Activated CD4-positive, CD25-positive, alpha-beta regulatory T cell treated with anti-CD3 and anti-CD28 coated beads, Interleukin-2, amount 50 U/mL, for 16 hours (primary cell): ENCODE measurements around the gene FOXK2.
"Not testable (repeated sequence)": the region's sequence is repeated elsewhere in the genome, so short reads cannot be mapped to it uniquely, and the experiment has no call there.

Experiments
- DNase-seq: peaks from one replicate; pipeline ENCODE4 v3.0.0-alpha.2; 2020; ENCODE audit warnings: low read depth, low spot score

FOXK2 gene

DNA sequence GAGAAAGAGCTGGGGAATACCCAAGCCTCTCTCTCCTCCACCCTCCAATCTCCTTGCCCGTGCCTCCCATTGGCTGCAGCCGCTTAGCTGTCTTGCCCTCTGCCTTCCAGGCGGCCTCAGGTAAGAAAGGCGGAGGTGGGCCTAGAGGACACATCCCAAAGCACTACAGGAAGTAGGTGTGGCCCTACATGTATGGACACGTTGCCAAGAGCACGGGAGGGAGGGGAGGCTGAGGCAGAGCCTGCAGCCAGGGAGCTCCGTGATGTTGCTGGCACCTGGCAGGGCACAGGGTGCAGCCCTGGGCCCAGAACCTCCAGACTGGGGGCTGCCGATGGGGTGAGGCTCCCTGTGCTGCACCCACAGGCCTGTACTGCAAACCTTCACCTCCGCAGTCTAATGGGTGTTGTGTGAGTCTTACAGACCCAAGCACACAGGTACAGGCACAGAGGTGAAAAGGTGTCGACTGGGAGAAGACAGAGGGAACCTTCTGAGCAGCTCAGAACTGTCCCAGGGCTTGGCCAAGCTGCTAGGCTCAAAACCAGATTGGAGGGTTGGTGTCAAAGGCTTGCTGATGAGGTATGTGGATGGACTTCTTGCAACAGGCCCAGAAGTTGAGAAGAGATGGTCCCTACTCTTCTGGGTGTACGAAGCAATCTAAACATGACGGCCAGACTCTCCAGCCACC lies 23.5 kb upstream of the FOXK2 start:
- DNase-seq: no peak

DNA sequence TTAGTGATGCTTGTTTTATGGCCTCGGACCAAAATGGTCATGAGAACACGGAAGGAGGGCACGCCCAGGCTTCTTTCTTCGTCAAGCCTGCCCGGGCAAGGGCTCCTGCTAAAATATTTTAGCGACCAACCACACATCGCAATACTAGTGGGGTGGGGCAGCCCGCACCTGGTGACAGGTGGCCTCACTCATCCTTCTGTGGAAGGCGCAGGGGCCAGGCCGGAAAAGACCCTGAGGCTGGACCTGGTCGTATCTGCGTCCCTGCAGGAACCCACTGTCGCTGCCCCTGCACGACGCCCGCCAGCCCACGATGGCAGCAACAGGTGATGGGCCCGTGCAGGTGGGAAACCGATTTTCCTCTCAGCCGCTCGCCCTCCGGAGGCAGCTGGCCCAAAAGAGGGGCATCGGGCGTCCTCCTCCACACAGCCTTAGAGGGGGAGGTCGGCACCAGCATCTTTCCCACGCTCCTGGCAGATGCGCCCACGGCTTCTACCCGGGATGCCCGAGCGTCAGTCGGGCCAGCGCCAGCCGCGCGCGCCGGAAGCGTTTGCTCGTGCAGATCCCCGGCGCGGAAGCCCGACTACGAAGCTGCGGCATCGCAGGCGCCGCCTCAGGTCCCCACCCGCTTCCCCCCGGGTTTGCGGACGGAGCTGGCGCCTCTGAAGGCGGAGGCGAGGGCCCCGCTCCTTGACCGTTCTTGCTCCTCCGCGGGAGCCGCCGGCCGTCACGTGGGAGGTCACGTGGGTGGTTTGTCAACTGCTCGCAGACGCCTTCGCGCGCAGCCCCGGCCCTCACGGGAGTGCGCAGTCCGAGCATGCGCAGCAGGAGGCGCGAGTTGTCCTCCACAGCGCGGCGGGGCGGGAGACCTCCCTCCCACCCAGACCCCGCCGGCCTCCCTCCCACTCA lies 22.8 kb upstream of the FOXK2 start:
- DNase-seq: peak; percentile 80

DNA sequence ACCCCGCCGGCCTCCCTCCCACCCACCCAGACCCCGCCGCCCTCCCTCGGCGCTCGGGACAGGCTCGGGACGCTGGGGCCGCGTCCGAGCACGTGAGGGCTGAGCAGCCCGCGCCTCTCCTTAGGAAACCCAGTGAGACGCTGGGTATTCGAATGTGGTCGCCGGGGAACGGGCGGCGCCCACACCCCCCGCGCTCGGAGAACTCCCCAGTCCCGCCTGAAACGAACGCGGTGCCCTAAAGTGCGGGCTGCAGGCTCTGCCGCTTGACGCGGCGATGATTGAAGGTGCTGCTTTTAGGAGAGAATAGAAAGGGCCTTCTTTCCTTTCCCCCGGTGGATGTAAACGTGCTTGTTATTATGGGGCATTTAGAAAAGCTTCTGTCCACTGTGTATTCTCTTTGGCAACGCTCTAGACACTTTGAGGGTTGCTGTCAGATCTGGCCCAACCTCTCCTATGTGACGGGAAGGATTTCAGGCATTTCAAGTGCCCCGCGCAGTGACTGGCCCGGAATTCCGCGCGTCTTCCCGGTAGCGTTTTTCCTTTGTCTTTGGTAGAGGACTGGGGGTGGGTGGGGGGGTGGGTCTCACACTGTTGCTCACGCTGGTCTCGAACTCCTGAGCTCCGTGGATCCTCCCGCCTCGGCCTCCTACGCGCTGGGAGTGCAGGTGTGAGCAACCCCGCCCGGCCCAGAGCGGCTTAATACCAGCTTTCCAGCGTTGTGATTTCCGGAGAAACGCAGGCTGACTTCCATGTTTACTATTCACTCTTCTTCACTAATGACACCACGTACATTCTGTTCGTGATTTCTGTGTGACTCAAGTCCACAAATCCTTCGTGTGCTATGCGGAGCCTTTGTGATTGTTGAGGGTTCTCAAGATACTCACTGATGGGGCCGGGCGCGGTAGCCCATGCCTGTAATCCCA lies 21.8 kb upstream of the FOXK2 start:
- no peak for DNase-seq

- DNase-seq: no peak
Measured at GRCh38 chr17:82502207-82502606, 17.3 kb upstream of the FOXK2 start.

GRCh38 chr17:82503094-82503727 lies 16.3 kb upstream of the FOXK2 start:
- no peak for DNase-seq

DNA sequence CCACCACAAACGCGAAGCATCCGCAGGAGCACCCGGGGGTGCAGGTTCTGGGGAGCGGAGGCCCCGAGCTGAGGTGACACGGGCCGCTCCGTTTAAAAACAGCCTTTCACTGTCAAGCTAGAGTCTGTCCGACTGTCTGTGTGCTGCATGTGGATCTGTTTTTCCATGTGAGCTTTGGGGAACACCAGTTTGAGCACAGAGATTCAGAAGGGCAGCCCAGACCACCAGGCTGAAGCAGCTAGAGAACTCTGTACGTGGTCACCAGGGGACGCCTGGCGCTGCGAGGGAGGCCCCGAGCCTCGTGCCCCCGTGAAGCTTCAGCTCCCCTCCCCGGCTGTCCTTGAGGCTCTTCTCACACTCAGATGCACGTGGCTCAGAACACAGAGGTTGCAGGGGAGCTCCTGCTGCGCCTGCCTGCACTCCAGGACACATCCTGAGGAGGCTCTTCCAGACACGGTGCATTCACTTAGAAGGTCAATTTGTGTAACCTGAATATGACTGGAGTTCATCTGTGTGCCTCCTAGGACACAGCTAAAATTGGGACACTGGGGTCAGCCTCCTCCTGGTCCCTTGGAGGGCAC lies 15.7 kb upstream of the FOXK2 start:
- DNase-seq: no peak

GRCh38 chr17:82505296-82505695 lies 14.2 kb upstream of the FOXK2 start:
- no peak for DNase-seq

DNA sequence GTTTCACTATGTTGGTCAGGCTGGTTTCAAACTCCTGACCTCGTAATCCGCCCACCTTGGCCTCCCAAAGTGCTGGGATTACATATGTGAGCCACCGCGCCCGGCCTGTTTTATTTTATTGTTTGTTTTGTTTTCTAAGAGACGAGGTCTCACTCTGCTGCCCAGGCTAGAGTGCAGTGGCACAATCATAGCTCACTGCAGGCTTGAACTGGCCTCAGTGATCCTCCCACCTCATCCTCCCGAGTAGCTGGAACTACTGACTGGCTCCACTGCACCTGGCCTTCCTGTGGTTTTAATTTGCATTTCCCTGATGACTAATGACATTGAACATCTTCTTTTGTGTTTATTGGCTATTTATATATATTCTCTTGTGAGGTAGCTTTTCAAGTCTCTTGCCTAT lies 13.1 kb upstream of the FOXK2 start:
- DNase-seq: not testable (repeated sequence)

DNA sequence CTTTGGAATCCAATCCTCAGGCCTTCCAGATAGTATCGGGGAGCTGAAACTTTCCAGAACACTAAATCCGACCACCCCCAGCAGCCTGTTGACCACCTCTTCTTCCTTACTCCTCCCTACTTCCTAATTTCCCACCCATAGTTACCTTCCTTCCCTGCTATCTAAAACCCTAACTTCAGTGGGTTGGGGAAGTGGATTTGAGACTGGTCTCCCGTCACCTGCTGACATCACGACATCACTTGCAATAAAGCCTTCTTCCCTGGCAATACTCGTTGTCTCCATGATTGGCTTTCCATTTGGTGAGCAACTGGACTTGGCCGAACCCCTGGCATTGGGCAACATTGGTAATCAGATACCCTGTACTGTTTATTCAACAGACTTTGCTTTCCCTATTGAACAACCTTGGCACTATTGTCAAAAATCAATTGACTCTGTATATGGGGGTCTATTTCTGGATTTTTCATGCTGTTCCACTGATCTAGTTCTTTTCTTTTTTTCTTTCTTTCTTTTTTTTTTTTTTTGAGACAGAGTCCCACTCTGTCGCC lies 11.8 kb upstream of the FOXK2 start:
- no peak for DNase-seq

GRCh38 chr17:82511642-82512041 lies 7.9 kb upstream of the FOXK2 start:
- DNase-seq: not testable (repeated sequence)

GRCh38 chr17:82513864-82514263 lies 5.7 kb upstream of the FOXK2 start:
- DNase-seq: not testable (repeated sequence)

DNA sequence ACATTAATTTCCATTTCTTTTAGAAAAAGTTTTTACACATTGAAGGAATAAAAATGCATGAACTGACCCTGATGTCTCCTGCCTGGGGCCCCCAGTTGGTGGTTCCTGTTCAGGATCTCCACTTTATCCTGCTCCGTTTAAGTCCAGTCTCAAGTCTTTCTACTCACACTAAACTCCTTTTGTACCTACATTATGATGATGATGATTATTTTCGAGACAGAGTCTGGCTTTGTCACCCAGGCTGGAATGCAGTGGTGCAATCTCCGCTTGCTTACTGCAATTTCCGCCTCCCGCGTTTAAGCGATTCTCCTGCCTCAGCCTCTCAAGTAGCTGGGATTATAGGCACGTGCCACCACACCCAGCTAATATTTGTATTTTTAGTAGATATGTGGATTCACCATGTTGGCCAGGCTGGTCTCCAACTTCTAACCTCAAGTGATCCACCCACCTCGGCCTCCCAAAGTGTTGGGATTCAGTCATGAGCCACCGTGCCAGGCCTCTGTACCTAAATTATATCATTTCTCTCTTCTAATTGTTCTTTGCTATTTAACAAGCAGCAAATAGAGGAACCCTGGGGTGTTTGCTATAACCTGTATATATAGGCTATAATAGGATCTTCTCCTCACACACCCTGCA lies 2.2 kb upstream of the FOXK2 start:
- DNase-seq: no peak

- no peak for DNase-seq
Measured at GRCh38 chr17:82519971-82520903, 705 bp downstream of the FOXK2 start.

DNA sequence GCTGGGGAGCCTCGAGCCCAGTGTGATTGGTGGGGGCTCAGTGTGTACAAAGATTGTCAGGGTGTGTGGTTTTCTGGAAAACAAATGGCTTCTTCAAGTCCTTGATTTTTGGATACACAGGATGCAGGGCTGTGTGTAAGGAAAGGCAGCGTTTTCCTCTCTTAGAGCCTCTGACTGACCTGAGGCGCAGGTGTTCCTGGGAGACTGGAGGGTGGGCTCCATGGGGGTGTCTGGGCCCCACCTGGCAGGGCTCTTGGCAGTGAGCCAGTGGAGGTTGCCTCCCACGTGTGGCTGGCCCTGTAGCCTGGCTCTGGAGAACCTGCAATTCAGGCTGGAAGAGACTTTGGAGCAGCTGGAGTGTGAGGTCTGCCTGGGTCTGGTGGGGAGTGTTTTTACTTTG lies 5.0 kb downstream of the FOXK2 start:
- no peak for DNase-seq

DNA sequence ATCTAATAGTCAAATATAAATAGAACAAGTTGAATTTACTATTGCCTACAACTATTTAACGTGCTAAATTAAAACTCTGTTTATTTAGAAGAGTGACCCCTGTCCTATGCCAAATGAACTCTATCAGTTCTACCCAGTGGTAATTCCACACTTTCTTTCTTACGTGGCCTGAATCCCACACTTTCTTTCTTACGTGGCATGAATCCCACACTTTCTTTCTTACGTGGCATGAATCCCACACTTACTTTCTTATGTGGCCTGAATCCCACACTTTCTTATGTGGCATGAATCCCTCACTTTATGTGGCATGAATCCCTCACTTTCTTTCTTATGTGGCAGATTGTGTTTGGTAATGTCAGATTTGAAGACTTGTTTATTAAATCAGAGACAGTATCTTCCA lies 6.2 kb downstream of the FOXK2 start:
- no peak for DNase-seq

GRCh38 chr17:82527898-82528297 lies 8.4 kb downstream of the FOXK2 start:
- DNase-seq: no peak

DNA sequence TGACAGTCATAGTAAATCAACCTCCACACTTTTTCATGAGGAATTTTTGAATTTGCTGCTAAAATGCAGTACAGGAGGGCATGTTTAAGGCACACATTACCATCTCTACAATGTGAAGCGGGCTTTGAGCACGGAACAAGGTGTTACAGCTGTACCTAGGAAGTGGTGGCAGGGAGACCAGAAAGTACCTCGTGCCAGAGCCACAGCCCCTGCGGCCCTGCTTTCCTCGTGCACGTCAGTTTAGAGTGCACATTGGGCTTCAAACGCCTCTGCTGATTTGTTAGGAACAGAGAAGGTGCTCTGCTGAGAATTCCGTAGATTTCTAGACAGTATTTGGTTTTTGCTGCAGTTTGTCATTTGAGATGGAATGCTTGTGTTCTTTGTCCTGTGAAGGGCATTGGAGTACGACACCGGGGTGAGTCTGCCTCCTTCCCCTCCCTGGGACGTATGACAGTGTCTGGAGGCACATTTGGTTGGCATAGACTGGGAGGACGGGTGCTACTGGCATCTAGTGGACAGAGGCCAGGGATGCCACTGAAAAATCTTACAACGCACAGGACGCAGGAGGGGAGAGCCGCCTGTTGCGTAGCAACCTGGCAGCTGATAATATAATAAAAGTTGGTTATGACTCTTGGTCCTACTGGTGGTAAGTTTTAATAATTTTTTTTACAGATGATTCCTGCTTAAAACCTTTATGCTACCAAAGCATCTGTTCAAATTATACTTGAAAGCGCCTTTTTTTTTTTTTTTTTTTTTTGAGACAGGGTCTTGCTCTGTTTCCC lies 9.1 kb downstream of the FOXK2 start:
- DNase-seq: no peak

DNA sequence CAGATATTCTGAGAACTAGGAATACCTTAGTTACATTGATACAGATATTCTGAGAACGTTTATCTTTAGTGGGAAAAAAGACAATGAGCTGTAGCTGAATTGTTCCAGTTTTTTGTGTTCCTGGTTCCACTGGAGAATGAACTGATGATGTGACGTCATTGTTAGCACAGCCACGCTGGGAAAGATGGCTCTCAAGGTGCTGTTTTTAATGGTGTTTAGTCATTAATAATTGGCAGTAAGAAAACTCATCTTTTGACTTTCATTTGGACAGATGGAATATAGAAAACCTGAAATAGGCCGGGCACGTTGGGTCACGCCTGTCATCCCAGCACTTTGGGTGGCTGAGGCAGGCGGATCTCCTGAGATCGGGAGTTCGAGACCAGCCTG lies 10.4 kb downstream of the FOXK2 start:
- no peak for DNase-seq
